GM19193 (cell line): ENCODE data around the gene FAM110C.

Experiments used
- POLR2A ChIP-seq: IDR thresholded peaks from 4 replicates; pipeline ENCODE4 v1.6.1; 2011; ENCODE audit not compliant: insufficient read depth, insufficient read length; ENCODE audit errors: extremely low read depth

FAM110C gene

GRCh38 chr2:24107-24506 lies 22.2 kb downstream of the FAM110C start:
- TF ChIP-seq POLR2A = no peak

- TF ChIP-seq POLR2A = no peak
These were observed 23.0 kb downstream of the FAM110C start for GRCh38 chr2:23283-23682.

GRCh38 chr2:19505-19904 lies 26.8 kb downstream of the FAM110C start:
- no peak for TF ChIP-seq POLR2A

GRCh38 chr2:18402-19271 lies 27.7 kb downstream of the FAM110C start:
- no peak for TF ChIP-seq POLR2A

- TF ChIP-seq POLR2A = no peak
These were observed 34.9 kb downstream of the FAM110C start for GRCh38 chr2:11248-11941.

- no peak for TF ChIP-seq POLR2A
These were observed 36.0 kb downstream of the FAM110C start for GRCh38 chr2:10222-10875.
